Activated CD4-positive, alpha-beta memory T cell treated with anti-CD3 and anti-CD28 coated beads for 36 hours (primary cell): ENCODE results near the gene KCNK4. TPM values are rescaled to one million over a fixed set of nuclear protein-coding genes. Genes with fewer than 3 reads are reported as not detected.
A peak's percentile ranks its signal among the peaks of the same experiment; 100 is the strongest.

Source experiments
- CTCF ChIA-PET: fragments of 350-600 bp; sonication (Branson Sonifier 250); formaldehyde crosslinking; loops from one replicate; lab custom pipeline; 2021; ENCODE audit warnings: antibody characterized with exemption, inconsistent platforms; lab: Charles Lee
- POLR2A ChIA-PET: fragments of 350-600 bp; sonication (Branson Sonifier 250); formaldehyde crosslinking; loops from one replicate; lab custom pipeline; 2021; ENCODE audit warnings: antibody characterized with exemption; lab: Charles Lee
- DNase-seq: peaks from one replicate; pipeline ENCODE4 v3.0.0-alpha.2; 2020
- H3K27ac Mint-ChIP-seq: one replicate; pipeline ENCODE4 v1.8.0; 2021; ENCODE audit warnings: mixed read lengths
- H3K27me3 Mint-ChIP-seq: one replicate; pipeline ENCODE4 v1.8.0; 2021; ENCODE audit warnings: mixed read lengths
- H3K36me3 Mint-ChIP-seq: one replicate; pipeline ENCODE4 v1.8.0; 2021; ENCODE audit warnings: mixed read lengths
- H3K4me1 Mint-ChIP-seq: one replicate; pipeline ENCODE4 v1.8.0; 2021; ENCODE audit warnings: low read depth, mixed read lengths
- H3K4me3 Mint-ChIP-seq: one replicate; pipeline ENCODE4 v1.8.0; 2021; ENCODE audit warnings: mild to moderate bottlenecking, mixed read lengths
- H3K9me3 Mint-ChIP-seq: one replicate; pipeline ENCODE4 v1.8.0; 2021; ENCODE audit warnings: mixed read lengths
- intact Hi-C: fragments of 100-400 bp; cut with micrococcal nuclease; formaldehyde crosslinking; loops from one replicate; pipeline ENCODE4 v1.15.1; 2023
- total RNA-seq, 2 experiments: library from RNA; stranded (reverse); gene quantifications; one replicate each; pipeline ENCODE4 v1.2.3, GENCODE V29; 2021

Gene KCNK4
- total RNA-seq, 2 experiments from 2014 or later, result 0.34 TPM; not detected in 1

DNA sequence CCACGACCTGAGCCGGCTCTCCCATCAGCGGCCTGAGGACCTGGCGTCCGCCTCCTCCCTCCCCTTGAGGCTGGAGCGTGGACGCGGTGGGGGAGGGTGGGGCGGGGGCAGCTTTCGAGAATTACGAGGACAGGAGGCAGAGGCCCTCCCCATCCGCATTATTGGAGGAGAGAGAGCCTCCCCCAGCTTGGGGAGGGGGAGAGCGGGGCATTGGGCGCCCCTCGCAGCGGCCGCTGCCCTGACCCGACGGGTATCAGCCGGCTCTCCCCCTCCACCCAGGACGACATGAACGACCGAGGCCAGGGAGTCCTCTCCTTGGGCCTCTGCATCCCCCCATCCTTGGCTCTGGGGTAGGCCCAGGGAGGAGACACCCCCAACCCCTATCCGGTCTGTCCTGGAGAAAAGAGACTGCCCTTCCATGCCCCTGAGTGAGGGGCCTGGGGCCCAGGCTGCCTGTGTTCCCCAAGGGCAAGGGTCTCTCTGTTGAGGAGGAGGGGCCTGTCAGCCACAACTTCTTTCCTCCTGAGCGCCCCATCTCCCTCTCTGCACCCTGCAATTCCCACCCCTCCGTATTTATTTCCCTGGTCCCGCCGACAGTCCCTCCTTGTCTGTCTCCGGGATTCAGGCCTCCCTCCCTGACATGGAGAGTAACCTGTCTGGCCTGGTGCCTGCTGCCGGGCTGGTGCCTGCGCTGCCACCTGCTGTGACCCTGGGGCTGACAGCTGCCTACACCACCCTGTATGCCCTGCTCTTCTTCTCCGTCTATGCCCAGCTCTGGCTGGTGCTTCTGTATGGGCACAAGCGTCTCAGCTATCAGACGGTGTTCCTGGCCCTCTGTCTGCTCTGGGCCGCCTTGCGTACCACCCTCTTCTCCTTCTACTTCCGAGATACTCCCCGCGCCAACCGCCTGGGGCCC, 5.0 kb upstream of the KCNK4 start:
- peaks cover 4% of the 10 kb centered on the region for H3K36me3 Mint-ChIP-seq
- DNase-seq, result peak; percentile 54
- ChIA-PET CTCF (interaction anchor here (1.2 to 4.6 kb wide), 3 partner anchors 16 to 45 kb away, joined by 3 to 61 read pairs (median 4); partner anchors contain the start of genes CATSPERZ and FKBP2), POLR2A (interaction anchor here (1.5 to 4.0 kb wide), 3 partner anchors 15 to 40 kb away, joined by 6 to 33 read pairs (median 8); partner anchors contain the start of gene PPP1R14B)
- intact Hi-C loops, result loop anchor here (1.0 to 2.0 kb wide), 3 partner anchors 16 to 45 kb away; partner anchors contain the start of genes ESRRA and FKBP2
- peaks cover 10% of the 10 kb centered on the region for H3K27me3 Mint-ChIP-seq
- peak overlapping the region; percentile 67 for H3K27ac Mint-ChIP-seq
- peak overlapping the region; percentile 78 for H3K4me3 Mint-ChIP-seq
- H3K9me3 Mint-ChIP-seq, result no peaks in the 10 kb centered on the region
- peaks cover 18% of the 10 kb centered on the region for H3K4me1 Mint-ChIP-seq

DNA sequence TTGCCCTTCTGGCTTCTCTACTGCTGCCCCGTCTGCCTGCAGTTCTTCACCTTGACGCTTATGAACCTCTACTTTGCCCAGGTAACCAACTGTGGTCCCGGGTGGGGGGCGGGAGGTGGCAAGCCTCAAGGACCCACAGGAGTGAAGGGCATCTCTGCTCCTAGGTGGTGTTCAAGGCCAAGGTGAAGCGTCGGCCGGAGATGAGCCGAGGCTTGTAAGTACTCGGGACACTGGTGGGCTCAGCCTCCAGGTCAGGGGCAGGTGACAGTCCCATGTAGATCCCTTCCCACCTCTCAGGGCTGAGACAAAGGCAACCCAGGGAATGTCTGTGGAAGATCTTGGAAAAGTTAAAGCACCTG, 4.3 kb upstream of the KCNK4 start:
- intact Hi-C loops, result no loop called here
- H3K27me3 Mint-ChIP-seq, result peaks cover 10% of the 10 kb centered on the region
- no peaks in the 10 kb centered on the region for H3K9me3 Mint-ChIP-seq
- ChIA-PET CTCF (no interaction called here), POLR2A (interaction anchor here (4.0 kb wide), 1 partner anchor 16 kb away, joined by 33 read pairs; no protein-coding TSS in a partner anchor)
- no peak overlapping the region for H3K27ac Mint-ChIP-seq
- DNase-seq, result no peak
- peaks cover 18% of the 10 kb centered on the region for H3K4me1 Mint-ChIP-seq
- no peaks in the 10 kb centered on the region for H3K36me3 Mint-ChIP-seq
- H3K4me3 Mint-ChIP-seq, result peak overlapping the region; percentile 78

DNA sequence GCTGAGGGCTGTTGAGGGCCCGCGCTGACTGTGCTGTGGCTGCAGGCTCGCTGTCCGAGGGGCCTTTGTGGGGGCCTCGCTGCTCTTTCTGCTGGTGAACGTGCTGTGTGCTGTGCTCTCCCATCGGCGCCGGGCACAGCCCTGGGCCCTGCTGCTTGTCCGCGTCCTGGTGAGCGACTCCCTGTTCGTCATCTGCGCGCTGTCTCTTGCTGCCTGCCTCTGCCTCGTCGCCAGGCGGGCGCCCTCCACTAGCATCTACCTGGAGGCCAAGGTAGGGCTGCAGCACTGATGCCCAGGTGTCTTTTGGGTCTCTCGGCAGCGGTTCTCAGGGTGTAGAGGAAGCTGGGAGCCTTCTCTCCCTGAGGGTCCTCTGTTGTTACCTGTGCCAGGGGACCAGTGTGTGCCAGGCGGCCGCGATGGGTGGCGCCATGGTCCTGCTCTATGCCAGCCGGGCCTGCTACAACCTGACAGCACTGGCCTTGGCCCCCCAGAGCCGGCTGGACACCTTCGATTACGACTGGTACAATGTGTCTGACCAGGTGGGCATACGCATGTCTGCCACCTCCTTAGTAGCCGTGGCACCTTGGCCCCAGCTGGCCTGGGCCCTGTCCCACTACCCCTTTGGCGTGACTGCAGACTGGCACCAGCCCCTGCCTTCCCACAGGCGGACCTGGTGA, 3.3 kb upstream of the KCNK4 start:
- Mint-ChIP-seq H3K27ac (no peak overlapping the region), H3K36me3 (no peaks in the 10 kb centered on the region), H3K9me3 (no peaks in the 10 kb centered on the region), H3K27me3 (peaks cover 13% of the 10 kb centered on the region), H3K4me3 (no peak overlapping the region), H3K4me1 (peaks cover 21% of the 10 kb centered on the region)
- POLR2A ChIA-PET, result no interaction called here
- CTCF ChIA-PET, result interaction anchor here (7.9 kb wide), 1 partner anchor 15 kb away, joined by 74 read pairs; the partner anchor contains the start of genes CATSPERZ and ESRRA
- DNase-seq, result no peak
- intact Hi-C loops, result no loop called here

DNA sequence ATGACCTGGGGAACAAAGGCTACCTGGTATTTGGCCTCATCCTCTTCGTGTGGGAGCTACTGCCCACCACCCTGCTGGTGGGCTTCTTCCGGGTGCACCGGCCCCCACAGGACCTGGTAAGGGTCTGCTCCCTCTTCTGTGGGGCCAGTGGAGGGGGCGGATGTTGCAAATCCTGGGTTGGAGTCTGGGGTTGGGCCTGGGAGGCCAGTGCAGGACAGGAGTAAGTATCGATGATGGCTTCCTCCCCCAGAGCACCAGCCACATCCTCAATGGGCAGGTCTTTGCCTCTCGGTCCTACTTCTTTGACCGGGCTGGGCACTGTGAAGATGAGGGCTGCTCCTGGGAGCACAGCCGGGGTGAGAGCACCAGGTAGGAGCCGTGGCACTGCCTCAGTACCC, 2.8 kb upstream of the KCNK4 start:
- POLR2A ChIA-PET, result no interaction called here

DNA sequence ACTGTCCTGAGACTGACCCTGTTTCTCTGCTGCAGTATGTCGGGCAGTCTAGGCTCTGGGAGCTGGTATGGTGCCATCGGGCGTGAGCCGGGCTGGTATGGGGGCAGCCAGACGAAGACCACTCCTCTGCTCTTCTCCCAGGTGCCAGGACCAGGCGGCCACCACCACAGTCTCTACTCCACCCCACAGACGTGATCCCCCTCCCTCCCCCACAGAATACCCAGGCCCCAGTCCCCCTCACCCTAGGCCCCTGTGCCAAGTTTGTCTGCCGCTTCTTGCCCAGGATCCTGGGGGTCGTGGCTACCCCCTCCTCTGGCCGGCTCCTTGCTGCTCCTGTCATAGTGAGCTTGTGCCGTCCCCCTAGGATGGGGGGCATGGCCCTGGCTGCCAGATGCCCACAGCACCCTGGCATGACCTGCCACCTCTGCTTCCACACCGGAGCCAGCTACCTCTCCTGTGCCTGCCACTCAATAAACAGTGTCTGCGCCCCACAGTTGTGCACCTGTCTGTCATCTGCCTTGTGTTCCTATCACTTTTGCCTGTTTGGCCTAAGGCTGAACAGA, 2.0 kb upstream of the KCNK4 start:
- no peak for DNase-seq
- intact Hi-C loops, result no loop called here
- Mint-ChIP-seq H3K4me1 (peaks cover 16% of the 10 kb centered on the region), H3K27me3 (peaks cover 23% of the 10 kb centered on the region), H3K4me3 (no peak overlapping the region), H3K36me3 (no peaks in the 10 kb centered on the region), H3K27ac (no peak overlapping the region), H3K9me3 (no peaks in the 10 kb centered on the region)
- ChIA-PET POLR2A (no interaction called here), CTCF (interaction anchor here (7.9 kb wide), 1 partner anchor 14 kb away, joined by 74 read pairs; the partner anchor contains the start of genes CATSPERZ and ESRRA)

More for the DNA sequence above, 2.8 kb upstream of the KCNK4 start:
- Mint-ChIP-seq H3K9me3 (no peaks in the 10 kb centered on the region), H3K4me1 (peaks cover 17% of the 10 kb centered on the region), H3K27me3 (peaks cover 17% of the 10 kb centered on the region), H3K4me3 (no peak overlapping the region), H3K27ac (no peak overlapping the region), H3K36me3 (no peaks in the 10 kb centered on the region)
- CTCF ChIA-PET, result interaction anchor here (7.9 kb wide), 1 partner anchor 15 kb away, joined by 74 read pairs; the partner anchor contains the start of genes CATSPERZ and ESRRA
- intact Hi-C loops, result no loop called here
- DNase-seq, result no peak

DNA sequence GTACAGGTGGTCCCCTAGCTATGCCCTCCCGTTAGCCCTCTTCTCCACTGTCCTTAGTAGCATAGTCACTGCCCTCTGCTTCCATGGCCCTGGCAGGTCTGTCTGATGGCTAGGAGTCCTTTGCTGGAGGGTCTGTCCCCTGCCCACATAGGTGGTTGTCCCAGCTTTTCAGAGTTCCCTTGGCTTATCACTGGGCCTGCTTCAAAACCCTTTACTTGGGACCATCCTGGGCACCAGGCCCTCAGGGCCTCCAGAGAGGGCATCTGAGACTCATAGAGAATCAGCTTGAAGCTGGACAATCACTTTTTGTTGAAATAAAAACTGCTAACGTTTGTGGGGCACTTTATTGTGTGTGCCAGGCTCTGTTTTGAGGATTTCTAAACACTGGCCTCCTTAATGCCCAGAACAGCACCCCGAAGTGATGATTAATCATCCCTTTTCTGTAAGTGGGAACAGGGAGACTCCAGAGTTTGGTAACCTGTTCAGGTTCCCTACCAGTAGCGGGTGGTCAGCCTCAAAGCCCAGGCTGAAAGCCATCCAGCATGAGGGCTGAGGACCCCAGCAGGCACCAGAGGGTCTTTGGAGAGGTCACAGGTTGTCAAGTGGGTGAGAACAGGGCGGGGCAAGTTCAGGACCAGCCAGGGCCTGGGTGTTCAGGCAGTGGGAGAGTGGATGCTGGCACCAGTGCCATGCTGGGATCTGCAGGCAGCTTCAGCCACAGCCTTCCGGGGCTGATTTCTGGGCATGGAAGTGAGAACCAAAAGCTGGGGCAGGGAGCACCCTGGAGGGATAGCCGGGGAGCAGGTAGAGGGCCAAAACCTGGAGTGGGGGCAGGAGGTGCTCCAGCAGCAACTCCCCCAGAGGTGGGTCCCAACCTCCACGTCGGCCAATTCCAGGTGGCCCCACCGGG, 495 bp upstream of the KCNK4 start:
- ChIA-PET CTCF (interaction anchor here (1.3 to 7.9 kb wide), 2 partner anchors 12 to 86 kb away, joined by 3 to 74 read pairs; partner anchors contain the start of genes CATSPERZ and ESRRA), POLR2A (no interaction called here)
- intact Hi-C loops, result no loop called here
- Mint-ChIP-seq H3K4me1 (peaks cover 16% of the 10 kb centered on the region), H3K27me3 (peaks cover 35% of the 10 kb centered on the region), H3K4me3 (peak overlapping the region; percentile 32), H3K36me3 (no peaks in the 10 kb centered on the region), H3K27ac (no peak overlapping the region), H3K9me3 (no peaks in the 10 kb centered on the region)
- no peak for DNase-seq

DNA sequence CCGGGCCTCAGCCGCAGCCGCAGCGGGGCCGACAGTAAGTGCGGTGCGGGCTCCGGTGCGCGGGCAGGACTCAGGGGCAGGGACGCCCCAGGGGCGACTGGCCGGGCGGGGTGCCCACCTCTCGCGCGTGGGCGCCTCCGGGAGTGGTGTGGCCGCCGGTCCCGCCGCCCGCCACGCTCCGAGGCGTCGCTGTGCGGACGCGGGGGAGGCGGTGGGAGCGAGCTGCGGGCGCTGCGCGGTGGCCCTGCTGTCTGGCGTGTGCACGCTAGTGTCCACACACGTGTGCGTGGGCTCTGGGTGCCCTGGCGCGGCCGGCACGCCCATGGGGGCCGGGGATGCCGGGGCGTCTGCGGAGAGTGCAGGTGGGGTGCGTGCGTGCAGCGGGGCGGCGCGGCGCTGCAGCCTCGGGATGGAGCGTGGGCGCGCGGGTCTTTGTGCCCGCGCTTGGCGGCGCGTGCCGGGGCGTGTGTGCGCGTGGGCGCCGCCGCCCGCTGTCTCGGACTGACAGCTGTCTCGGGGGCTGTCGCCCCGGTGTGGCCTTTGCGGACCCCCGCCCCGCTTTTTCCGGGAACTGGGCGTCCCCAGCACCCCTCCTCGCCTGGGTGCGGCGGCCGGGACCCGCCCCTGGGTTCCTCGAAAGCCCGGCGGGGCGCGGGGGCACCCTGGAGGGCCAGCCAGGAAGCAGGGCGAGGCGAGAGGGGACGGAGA, 804 bp downstream of the KCNK4 start:
- Mint-ChIP-seq H3K27me3 (peaks cover 47% of the 10 kb centered on the region), H3K4me1 (peaks cover 7% of the 10 kb centered on the region), H3K4me3 (no peak overlapping the region), H3K36me3 (no peaks in the 10 kb centered on the region), H3K9me3 (no peaks in the 10 kb centered on the region), H3K27ac (no peak overlapping the region)
- CTCF ChIA-PET, result interaction anchor here (1.4 to 7.9 kb wide), 2 partner anchors 11 to 40 kb away, joined by 3 to 74 read pairs; partner anchors contain the start of genes CATSPERZ and ESRRA
- intact Hi-C loops, result no loop called here
- no peak for DNase-seq
- POLR2A ChIA-PET, result interaction anchor here (1.1 kb wide), 1 partner anchor 485 kb away, joined by 4 read pairs; no protein-coding TSS in a partner anchor

DNA sequence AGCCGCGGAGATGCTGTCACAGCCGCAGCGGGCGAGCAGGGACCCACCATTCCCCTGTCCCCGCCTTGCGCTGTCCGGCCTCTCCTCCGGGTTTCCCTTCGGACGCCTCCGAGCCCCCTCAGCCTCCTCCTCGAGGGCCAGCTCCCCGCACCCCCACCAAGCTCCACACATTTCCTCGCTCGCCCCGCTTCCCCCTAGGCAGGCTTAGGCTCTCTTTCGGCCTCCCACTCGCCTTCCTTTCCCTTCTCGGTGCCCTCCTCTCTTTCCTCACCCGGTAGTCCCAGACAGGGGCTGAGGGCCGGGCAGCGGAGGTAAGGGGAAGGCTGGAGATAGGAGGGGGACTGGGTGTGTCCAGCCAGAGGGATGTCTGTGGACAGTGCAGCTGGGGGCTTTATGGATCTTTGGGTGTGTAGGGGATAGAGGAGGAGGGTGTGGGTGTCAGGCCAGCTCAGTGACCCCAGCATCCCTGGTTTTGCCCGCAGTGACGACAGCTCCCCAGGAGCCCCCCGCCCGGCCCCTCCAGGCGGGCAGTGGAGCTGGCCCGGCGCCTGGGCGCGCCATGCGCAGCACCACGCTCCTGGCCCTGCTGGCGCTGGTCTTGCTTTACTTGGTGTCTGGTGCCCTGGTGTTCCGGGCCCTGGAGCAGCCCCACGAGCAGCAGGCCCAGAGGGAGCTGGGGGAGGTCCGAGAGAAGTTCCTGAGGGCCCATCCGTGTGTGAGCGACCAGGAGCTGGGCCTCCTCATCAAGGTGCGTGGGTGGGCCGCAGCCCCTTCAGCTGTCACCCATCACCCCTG, 1.6 kb downstream of the KCNK4 start:
- ChIA-PET CTCF (interaction anchor here (1.4 to 7.9 kb wide), 2 partner anchors 10 to 39 kb away, joined by 3 to 74 read pairs; partner anchors contain the start of genes CATSPERZ and ESRRA), POLR2A (interaction anchor here (0.8 to 1.1 kb wide), 2 partner anchors 12 to 485 kb away, joined by 4 to 5 read pairs; partner anchors contain the start of gene ESRRA)
- Mint-ChIP-seq H3K4me1 (peaks cover 10% of the 10 kb centered on the region), H3K27ac (no peak overlapping the region), H3K27me3 (peaks cover 54% of the 10 kb centered on the region), H3K4me3 (no peak overlapping the region), H3K36me3 (no peaks in the 10 kb centered on the region), H3K9me3 (no peaks in the 10 kb centered on the region)
- intact Hi-C loops, result no loop called here
- no peak for DNase-seq

DNA sequence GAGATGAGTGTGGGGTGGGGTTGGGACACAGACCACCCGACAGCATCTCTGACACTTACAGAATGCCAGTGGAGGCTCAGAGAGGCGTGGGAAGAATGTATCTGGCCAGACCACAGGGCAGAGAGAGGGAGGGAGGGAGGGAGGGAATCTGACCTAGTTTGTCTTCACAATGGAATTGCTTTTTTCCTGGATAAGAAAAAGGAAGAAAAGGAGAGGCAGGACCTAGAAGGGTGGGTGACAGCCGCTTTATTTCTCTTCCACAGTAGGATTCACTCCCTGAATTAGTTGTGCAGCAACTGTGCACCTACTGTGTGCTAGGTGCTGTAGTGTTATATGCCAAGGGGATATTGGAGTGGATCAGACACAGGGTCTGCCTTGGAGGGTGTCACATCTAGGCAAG, 3.7 kb downstream of the KCNK4 start:
- CTCF ChIA-PET, result interaction anchor here (0.9 to 7.9 kb wide), 2 partner anchors 8 to 23 kb away, joined by 3 to 74 read pairs; partner anchors contain the start of genes CATSPERZ and ESRRA

DNA sequence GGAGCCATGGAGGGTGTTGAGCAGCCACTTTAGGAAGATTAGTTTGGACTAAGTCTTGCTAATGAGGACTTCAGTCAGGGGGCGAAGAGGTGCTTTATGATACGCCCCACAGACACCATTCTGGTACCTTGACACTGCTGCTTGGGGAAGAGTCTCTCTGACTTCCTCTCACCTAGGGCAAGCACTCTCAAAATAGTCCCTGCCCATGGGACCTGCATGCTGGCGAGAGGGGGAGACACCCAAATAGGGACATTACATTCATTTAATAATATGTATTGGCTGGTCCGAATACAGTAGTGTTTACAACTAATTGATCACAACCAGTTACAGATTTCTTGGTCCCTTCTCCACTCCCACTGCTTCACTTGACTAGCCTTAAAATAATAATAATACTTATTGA, 4.7 kb downstream of the KCNK4 start:
- no peaks in the 10 kb centered on the region for H3K36me3 Mint-ChIP-seq
- H3K27me3 Mint-ChIP-seq, result peaks cover 76% of the 10 kb centered on the region
- DNase-seq, result no peak
- H3K4me1 Mint-ChIP-seq, result peaks cover 20% of the 10 kb centered on the region
- H3K9me3 Mint-ChIP-seq, result no peaks in the 10 kb centered on the region
- ChIA-PET CTCF (interaction anchor here (0.9 to 7.9 kb wide), 2 partner anchors 7 to 24 kb away, joined by 3 to 74 read pairs; partner anchors contain the start of genes CATSPERZ and ESRRA), POLR2A (no interaction called here)
- intact Hi-C loops, result no loop called here
- no peak overlapping the region for H3K4me3 Mint-ChIP-seq
- no peak overlapping the region for H3K27ac Mint-ChIP-seq

More for the DNA sequence above, 3.7 kb downstream of the KCNK4 start:
- Mint-ChIP-seq H3K4me1 (peaks cover 14% of the 10 kb centered on the region), H3K27ac (no peak overlapping the region), H3K4me3 (no peak overlapping the region), H3K27me3 (peaks cover 73% of the 10 kb centered on the region), H3K9me3 (no peaks in the 10 kb centered on the region), H3K36me3 (no peaks in the 10 kb centered on the region)
- POLR2A ChIA-PET, result no interaction called here
- no peak for DNase-seq
- intact Hi-C loops, result no loop called here
